DOHH2 (cell line): ENCODE data around the gene FRYL.
"Not testable (repeated sequence)": the region's sequence is repeated elsewhere in the genome, so short reads cannot be mapped to it uniquely, and the experiment has no call there.

Source experiments
- H3F3A ChIP-seq: fragments of 200-600 bp; sonication (generic), shearing (Covaris generic); 2 replicates; pipeline ENCODE4 v1.6.0; 2016; ENCODE audit warnings: antibody characterized with exemption, mild to moderate bottlenecking; ENCODE audit not compliant: control insufficient read depth, insufficient read depth
- H3K27ac ChIP-seq: fragments of 200-600 bp; sonication (generic); 2 replicates; pipeline ENCODE4 v1.5.1; 2014; ENCODE audit warnings: low read depth, mild to moderate bottlenecking, low read length, moderate library complexity
- H3K27me3 ChIP-seq: fragments of 200-600 bp; sonication (generic); 2 replicates; pipeline ENCODE4 v1.6.1; 2014; ENCODE audit warnings: mild to moderate bottlenecking, low read length, mixed read lengths; ENCODE audit not compliant: control insufficient read depth
- H3K36me3 ChIP-seq: fragments of 200-600 bp; sonication (generic); 2 replicates; pipeline ENCODE4 v1.6.1; 2014; ENCODE audit warnings: mild to moderate bottlenecking, low read length, moderate library complexity, mixed read lengths; ENCODE audit not compliant: control insufficient read depth
- H3K4me1 ChIP-seq: fragments of 200-600 bp; sonication (generic); 2 replicates; pipeline ENCODE4 v1.6.1; 2014; ENCODE audit warnings: mild to moderate bottlenecking, low read length, mixed read lengths; ENCODE audit not compliant: control insufficient read depth
- H3K4me2 ChIP-seq: fragments of 200-600 bp; sonication (generic); 2 replicates; pipeline ENCODE4 v1.6.0; 2014; ENCODE audit warnings: mild to moderate bottlenecking, low read length, moderate library complexity
- H3K4me3 ChIP-seq: fragments of 200-600 bp; sonication (generic); 2 replicates; pipeline ENCODE4 v1.5.1; 2014; ENCODE audit warnings: mild to moderate bottlenecking, low read length, mixed read lengths
- H3K79me2 ChIP-seq: fragments of 200-600 bp; sonication (generic); 2 replicates; pipeline ENCODE4 v1.6.1; 2014; ENCODE audit warnings: mild to moderate bottlenecking, low read length, mixed read lengths; ENCODE audit not compliant: control insufficient read depth
- H3K9me2 ChIP-seq: fragments of 200-600 bp; sonication (generic); replicated peaks from 2 replicates; pipeline ENCODE4 v1.6.1; 2014; ENCODE audit warnings: mild to moderate bottlenecking, low read length, mixed read lengths; ENCODE audit not compliant: control insufficient read depth
- H3K9me3 ChIP-seq: fragments of 200-600 bp; sonication (generic); 2 replicates; pipeline ENCODE4 v1.6.1; 2014; ENCODE audit warnings: antibody characterized with exemption, low read length, mixed read lengths; ENCODE audit not compliant: control insufficient read depth, insufficient read depth
- H4K20me1 ChIP-seq: fragments of 200-600 bp; sonication (generic); 2 replicates; pipeline ENCODE4 v1.6.0; 2014; ENCODE audit warnings: low read depth, mild to moderate bottlenecking, antibody characterized with exemption, low read length, moderate library complexity; ENCODE audit not compliant: control insufficient read depth, insufficient read depth
- EZH2phosphoT487 ChIP-seq: fragments of 200-600 bp; sonication (generic); IDR thresholded peaks from 2 replicates; pipeline ENCODE4 v1.6.1; 2017; ENCODE audit warnings: borderline replicate concordance, mild to moderate bottlenecking, antibody characterized with exemption, low read length, moderate library complexity, mixed read lengths
- TF ChIP-seq, protein P1 (sequence below): fragments of 200-600 bp; sonication (generic); IDR thresholded peaks from one replicate; pipeline ENCODE4 v1.5.1; 2014; ENCODE audit warnings: antibody characterized with exemption, mild to moderate bottlenecking, low read depth, low read length; ENCODE audit not compliant: poor library complexity, severe bottlenecking

FRYL gene

DNA sequence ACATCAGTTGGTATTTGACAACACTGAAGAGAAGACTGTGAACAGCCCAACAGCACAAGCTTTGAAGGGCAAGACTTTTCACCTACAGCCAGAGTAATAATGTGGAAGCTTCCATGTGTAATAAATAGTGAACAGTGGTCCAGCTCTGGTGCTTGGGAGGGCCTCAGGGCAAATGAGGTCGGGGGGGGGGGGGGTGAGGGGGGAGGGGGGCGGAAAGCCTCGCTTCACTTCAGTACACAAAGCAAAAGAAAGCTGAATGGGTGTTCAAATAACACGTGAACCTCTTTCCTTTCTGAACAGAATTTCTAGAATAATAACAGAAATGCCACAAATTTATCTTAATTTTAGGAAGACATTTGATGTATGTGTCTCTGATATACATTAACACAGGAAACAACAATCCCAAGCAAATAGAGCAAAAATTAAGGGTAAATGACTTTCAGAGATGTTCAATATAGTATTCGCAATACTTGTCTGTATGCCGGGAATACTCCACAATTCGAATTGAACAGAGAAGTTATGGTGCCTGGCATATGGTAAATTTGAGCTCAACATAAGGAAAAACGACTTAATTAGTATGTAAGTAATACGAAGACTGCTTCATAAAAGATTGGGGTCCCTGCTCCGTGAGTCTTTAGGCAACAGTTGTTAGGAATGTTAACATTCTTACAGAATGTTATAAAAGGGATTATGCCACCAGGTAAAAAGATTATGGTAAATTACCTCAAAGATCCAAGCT, 92.6 kb downstream of the FRYL start:
- no peaks in the 10 kb centered on the region for H3K9me2 ChIP-seq
- no peaks in the 10 kb centered on the region for H3F3A ChIP-seq
- H3K4me2 ChIP-seq, result no peak overlapping the region
- H3K79me2 ChIP-seq, result peaks cover 63% of the 10 kb centered on the region
- H3K27me3 ChIP-seq, result no peaks in the 10 kb centered on the region
- no peak overlapping the region for H3K4me3 ChIP-seq
- H3K9me3 ChIP-seq, result no peaks in the 10 kb centered on the region
- H4K20me1 ChIP-seq, result peaks cover 5% of the 10 kb centered on the region; the same call in 1 of the 2 replicates
- H3K36me3 ChIP-seq, result 0 out of 2 replicates have a peak, but pooled peaks cover 5% of the 10 kb centered on the region
- TF ChIP-seq EZH2phosphoT487, result no peak
- TF ChIP-seq, protein P1, sequence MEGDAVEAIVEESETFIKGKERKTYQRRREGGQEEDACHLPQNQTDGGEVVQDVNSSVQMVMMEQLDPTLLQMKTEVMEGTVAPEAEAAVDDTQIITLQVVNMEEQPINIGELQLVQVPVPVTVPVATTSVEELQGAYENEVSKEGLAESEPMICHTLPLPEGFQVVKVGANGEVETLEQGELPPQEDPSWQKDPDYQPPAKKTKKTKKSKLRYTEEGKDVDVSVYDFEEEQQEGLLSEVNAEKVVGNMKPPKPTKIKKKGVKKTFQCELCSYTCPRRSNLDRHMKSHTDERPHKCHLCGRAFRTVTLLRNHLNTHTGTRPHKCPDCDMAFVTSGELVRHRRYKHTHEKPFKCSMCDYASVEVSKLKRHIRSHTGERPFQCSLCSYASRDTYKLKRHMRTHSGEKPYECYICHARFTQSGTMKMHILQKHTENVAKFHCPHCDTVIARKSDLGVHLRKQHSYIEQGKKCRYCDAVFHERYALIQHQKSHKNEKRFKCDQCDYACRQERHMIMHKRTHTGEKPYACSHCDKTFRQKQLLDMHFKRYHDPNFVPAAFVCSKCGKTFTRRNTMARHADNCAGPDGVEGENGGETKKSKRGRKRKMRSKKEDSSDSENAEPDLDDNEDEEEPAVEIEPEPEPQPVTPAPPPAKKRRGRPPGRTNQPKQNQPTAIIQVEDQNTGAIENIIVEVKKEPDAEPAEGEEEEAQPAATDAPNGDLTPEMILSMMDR, result no peak
- H3K27ac ChIP-seq, result no peak overlapping the region
- H3K4me1 ChIP-seq, result peaks cover 8% of the 10 kb centered on the region

DNA sequence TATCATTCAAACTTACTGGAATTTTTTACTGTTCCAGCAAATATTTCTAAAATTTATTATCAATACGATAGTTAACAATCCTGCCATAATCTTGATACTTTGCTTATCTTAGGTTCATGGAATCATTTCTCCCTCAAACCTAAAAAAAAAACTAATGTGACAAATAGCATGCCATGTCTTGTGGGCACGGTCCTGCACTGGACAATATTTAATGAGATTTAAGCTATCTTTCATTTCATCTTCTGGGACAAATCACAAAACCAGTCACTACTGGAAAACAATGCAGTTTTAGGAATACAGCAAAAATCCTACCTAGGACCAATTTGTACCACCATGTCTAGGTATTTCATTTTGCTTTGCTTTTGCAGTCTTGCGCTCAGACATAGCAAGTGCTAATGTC, 93.7 kb downstream of the FRYL start:
- H3K79me2 ChIP-seq, result peaks cover 57% of the 10 kb centered on the region
- no peak overlapping the region for H3K27ac ChIP-seq
- no peaks in the 10 kb centered on the region for H3K9me2 ChIP-seq
- TF ChIP-seq EZH2phosphoT487, result no peak
- TF ChIP-seq, protein P1, result no peak
- no peak overlapping the region for H3K4me3 ChIP-seq
- H3K27me3 ChIP-seq, result no peaks in the 10 kb centered on the region
- peaks cover 8% of the 10 kb centered on the region for H3K4me1 ChIP-seq
- no peaks in the 10 kb centered on the region for H3K9me3 ChIP-seq
- peaks cover 5% of the 10 kb centered on the region; the same call in 1 of the 2 replicates for H4K20me1 ChIP-seq
- H3K36me3 ChIP-seq, result 0 out of 2 replicates have a peak, but pooled peaks cover 5% of the 10 kb centered on the region
- H3K4me2 ChIP-seq, result no peak overlapping the region
- no peaks in the 10 kb centered on the region for H3F3A ChIP-seq

DNA sequence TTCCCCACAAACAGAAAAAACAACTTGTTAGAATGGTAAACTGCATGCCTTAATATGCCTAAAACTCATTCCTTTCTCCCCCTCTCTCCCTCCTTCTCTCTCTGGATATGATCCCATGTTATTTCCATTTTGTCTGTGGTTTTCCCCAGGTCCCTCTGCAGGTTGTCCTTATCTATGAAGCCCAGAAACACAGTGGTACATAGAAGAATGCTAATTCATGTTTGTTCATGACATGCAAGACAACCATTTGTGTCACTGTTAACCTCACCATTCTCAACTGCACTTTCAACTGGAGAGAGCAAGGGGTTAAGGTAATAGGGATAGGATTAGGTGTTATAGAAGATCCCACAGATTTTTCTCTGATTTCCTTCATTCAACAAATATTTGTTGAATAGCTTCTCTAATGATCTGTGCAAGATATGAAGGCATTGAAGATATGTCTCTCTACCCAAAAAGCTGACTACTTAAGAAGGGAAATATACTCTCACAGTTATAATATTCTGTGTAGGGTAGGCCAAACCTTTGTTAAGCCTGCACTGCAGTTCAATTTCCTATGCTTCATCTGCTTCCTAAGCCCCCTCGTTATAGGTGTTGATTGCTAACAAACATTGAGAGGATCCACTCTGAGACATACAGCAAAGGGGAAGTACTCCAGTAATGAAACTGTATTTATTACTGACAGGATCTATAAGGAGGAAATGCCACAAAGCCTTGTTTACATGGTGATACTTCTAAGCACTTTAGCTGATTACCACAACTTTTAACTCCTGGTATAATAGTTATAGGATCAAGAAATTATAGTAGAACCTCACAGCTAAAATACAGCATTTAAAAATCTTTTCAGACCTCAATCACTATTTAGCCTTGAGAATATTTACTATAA, 96.1 kb downstream of the FRYL start:
- Histone ChIP-seq H3K9me2 (no peaks in the 10 kb centered on the region), H3K27ac (no peak overlapping the region), H4K20me1 (peaks cover 2% of the 10 kb centered on the region; the same call in 1 of the 2 replicates), H3K36me3 (0 out of 2 replicates have a peak, but pooled peaks cover 5% of the 10 kb centered on the region), H3F3A (no peaks in the 10 kb centered on the region), H3K79me2 (peaks cover 46% of the 10 kb centered on the region), H3K27me3 (no peaks in the 10 kb centered on the region), H3K9me3 (no peaks in the 10 kb centered on the region), H3K4me1 (peaks cover 8% of the 10 kb centered on the region), H3K4me2 (no peak overlapping the region), H3K4me3 (no peak overlapping the region)
- no peak for TF ChIP-seq EZH2phosphoT487
- TF ChIP-seq, protein P1, result no peak

DNA sequence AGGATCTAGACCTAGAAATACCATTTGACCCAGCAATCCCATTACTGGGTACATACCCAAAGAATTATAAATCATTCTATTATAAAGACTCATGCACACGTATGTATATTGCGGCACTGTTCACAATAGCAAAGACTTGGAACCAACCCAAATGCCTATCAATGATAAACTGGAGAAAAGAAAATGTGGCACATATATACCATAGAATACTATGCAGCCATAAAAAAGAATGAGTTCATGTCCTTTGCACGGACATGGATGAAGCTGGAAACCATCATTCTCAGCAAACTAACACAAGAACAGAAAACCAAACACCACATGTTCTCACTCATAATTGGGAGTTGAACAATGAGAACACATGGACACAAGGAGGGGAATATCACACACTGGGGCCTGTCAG, 97.2 kb downstream of the FRYL start:
- not testable (repeated sequence) for H3K9me2 ChIP-seq, H3K4me2 ChIP-seq
- peaks cover 38% of the 10 kb centered on the region for H3K79me2 ChIP-seq

More for the DNA sequence above, 97.2 kb downstream of the FRYL start:
- H4K20me1 ChIP-seq, H3K27me3 ChIP-seq, H3K27ac ChIP-seq, H3K9me3 ChIP-seq, H3K4me3 ChIP-seq, H3K36me3 ChIP-seq, H3K4me1 ChIP-seq, H3F3A ChIP-seq: not testable (repeated sequence)
